Measurements from ENCODE around the gene CENPN.

Gene CENPN

GRCh38 chr16:80992676-80993293 lies 14.2 kb upstream of the CENPN start:
- DNase-seq = no peak

- DNase-seq = no peak
Observed at GRCh38 chr16:80993307-80993706, 13.7 kb upstream of the CENPN start.

DNA sequence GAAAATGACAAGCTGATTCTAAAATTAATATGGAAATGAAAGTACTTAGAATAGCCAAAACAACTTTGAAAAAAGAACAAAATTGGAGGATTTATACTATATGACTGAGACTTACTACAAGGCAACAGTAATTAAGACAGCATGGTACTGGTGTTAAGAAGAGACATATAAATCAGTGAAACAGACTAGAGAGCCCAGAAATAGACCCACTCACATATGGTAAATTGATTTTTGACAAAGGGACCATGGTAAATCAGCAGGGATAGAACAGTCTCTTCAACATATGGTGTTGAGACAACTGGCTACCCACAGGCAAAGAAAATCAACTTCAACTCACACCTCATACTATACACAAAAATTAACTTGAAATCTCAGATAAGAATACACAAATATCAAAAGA lies 13.2 kb upstream of the CENPN start:
- DNase-seq = no peak

GRCh38 chr16:80994451-80994850 lies 12.6 kb upstream of the CENPN start:
- no peak for DNase-seq

DNA sequence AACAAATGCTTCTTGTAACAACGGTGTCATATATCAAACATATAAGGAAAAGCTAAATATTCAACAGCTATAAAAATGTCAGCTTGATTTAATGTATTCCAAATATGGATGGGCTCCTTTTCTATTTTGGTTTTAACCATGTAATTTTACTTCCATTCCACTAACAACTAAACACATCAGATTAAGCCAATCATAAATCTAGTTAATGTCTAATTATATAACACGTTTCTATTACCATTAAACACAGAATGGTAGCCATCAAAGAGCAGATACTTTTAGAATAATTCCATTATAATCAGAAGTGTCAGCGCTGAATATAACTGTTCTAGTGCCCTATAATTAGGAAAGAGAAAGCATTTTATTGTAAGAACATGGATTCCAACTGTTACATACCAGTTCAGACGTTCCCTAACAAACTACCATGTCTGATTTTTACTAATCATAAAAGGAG lies 10.3 kb upstream of the CENPN start:
- no peak for DNase-seq

GRCh38 chr16:80997139-80997798 lies 9.7 kb upstream of the CENPN start:
- no peak for DNase-seq

DNA sequence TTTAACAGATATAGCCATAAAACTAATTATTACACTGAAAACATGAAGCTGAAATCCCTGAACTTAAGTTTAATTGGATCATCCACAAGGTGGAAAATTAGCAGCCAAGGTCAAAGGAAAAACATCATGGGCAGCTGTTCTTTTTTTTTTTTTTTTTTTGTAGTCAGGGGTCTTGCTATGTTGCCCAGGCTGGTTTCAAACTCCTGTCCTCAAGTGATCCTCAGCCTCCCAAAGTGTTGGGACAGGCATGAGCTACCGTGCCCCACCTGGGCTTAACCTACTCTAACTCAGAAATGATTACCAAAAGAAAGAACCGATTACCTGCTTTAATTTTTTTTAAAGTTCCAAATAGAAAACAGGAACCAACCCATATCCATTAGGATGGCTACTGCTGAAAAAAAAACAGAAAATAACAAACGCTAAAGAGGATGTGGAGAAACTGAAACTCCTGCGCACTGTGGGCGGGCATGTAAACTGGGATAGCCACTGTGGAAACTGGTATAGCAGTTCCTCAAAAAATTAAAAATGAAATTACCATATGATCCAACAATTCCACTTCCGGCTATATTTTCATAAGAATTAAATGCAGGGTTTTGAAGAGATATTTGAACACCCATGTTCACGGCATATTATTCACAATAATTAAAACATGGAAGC lies 8.9 kb upstream of the CENPN start:
- DNase-seq = no peak

DNA sequence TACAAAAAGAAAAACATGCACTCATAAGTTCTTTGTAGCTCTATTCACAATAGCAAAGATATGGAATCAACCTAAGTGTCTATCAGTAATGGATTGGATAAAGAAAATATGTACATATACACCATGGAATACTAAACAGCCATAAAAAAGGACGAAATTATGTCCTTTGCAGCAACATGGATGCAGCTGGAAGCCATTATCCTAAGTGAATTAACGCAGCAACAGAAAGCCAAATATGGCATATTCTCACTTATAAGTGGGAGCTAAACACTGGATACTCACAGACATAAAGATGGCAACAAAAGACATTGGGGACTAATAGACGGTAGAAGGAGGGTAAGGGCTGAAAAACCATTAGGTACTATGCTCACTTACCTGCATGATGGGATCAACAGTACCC lies 6.1 kb upstream of the CENPN start:
- DNase-seq = no peak

DNA sequence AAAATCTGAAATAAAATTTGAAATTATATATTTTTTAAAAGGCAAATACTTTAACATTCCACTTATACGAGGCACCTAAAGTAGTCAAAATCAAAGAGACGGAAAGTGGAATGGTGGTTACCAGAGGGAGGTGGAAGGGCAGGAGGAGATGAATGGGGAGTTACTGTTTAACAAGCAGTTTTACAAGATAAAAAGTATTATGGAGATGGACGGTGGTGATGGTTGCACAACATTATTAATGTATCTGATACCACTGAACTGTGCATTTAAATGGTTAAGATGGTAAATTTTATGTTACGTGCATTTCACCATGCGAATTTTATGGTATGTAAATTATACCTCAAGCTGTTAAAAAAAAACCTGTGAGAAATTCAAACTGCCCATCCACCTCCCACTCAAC lies 5.7 kb upstream of the CENPN start:
- no peak for DNase-seq

- DNase-seq = no peak
Observed at GRCh38 chr16:81003064-81003463, 4.0 kb upstream of the CENPN start.

DNA sequence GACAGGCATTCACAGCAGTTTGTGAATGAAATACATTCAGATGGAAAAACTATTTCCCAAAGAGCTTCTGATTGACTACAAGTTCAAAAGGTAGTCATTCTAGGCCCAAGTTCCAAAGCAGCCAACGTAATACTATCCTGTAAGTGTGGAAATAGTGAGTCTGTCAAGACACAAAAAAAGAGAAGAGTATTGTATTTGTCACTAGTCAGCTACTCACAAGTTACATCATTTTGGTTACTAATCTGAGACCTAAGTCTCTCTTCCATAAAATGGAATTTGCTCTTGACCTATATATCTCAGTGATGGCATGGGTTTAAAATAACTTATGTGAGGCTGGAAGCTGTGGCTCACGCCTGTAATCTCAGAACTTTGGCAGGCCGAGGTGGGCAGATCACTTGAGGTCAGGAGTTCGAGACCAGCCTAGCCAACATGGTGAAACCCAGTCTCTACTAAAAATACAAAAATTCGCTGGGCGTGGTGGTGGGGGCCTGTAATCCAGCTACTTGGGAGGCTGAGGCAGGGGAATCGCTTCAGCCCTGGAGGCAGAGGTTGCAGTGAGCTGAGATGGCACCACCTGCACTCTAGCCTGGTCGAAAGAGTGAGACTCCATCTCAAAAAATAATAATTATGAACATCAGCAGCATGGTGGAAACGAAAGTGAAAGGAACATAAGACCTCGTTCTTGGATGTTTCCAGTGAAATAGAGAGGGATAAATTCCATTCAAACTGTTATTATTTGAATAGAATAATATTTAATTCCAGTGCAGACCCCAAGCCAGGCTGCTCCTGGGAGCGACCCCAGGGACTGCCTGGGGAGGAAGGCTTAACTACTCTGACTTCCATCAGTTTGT lies 3.2 kb upstream of the CENPN start:
- no peak for DNase-seq

DNA sequence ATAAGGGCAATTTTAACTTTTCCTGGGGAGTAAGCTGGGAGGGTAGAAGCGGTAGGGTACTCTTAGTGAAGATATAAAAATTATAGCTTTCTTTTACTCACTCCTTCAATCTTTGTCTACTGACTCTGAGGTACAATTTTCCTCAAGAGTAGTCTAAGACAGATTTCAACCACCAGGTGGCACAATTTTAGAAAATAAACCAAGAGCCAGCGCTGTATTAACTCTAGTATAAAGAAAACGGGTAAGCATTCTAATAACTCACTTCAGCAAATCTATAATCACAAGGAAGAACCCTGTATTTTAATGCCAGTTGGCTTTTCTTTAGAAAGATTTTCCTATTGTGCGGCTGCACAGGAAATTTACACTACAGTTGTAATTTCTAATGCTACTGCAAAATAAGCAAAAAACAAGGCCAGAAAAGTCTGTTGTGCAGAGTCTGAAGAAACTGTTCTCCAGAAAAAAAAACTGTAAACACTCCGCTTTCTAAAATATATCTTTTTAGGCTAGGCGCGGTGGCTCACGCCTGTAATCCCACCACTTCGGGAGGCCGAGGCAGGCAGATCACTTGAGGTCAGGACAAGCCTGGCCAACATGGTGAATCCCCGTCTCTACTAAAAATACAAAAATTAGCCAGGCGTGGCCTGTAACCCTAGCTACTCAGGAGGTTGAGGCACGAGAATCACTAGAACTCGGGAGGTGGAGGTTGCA lies 2.2 kb upstream of the CENPN start:
- DNase-seq = no peak

DNA sequence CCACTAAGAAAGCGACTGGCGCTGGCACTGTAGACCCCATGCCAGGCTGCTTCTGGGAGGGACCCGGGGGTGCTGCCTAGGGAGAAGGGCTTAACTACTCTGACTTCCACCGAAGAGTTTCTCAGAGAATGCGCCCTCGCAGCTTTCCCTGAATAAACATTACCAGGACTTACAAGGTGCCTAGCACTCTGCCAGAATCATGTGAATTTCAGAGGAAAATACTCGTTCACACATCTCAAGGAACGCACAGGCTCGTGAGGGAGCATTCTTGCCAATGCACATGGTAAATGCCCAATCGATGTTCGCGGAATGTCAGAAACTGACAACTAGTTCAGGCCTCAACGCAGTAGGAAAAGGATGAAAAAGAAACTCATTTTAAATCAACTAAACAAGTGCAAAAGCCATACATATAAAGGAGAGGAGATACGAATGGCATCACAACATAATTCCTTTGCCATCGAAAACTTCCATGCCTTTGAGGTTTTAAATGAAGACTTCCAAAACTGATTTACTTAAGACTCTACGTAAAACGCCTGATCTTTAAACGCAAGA lies 1.3 kb upstream of the CENPN start:
- DNase-seq = no peak

DNA sequence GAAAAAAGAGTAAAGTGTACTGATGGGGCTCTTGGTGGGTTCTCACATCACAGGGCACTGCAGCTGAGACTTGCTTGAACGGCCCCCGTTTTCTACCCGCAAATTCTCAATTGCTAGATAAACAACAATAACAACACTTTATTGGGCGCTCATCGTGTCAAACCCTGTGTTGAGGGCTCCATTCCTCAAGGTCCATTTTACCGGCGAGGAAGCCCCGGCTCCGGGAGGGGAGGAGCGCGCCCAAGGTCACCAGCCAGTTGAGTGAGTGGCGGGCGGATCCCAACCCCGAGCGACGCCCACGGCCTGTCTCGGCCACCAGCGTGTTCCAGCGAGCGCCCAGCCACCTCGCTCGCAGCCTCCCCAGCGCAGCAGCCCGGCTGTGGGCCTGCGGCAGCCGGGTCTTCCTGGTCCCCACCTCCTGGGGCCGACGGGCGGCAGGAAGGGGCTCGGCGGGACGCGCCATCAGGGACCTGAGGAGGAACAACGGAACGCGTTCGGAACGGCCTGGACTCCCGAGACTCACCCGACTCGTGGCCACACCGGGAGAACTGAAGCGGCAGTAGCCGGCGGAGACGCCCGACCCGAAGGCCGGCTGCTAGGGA lies 702 bp upstream of the CENPN start:
- peak; percentile 27 for DNase-seq

GRCh38 chr16:81008505-81008789 lies 1.4 kb downstream of the CENPN start:
- DNase-seq = no peak

- DNase-seq = no peak
Observed at GRCh38 chr16:81012974-81013373, 6.0 kb downstream of the CENPN start.

GRCh38 chr16:81014672-81015071 lies 7.7 kb downstream of the CENPN start:
- DNase-seq = no peak

- no peak for DNase-seq
Observed at GRCh38 chr16:81018496-81018895, 11.5 kb downstream of the CENPN start.

DNA sequence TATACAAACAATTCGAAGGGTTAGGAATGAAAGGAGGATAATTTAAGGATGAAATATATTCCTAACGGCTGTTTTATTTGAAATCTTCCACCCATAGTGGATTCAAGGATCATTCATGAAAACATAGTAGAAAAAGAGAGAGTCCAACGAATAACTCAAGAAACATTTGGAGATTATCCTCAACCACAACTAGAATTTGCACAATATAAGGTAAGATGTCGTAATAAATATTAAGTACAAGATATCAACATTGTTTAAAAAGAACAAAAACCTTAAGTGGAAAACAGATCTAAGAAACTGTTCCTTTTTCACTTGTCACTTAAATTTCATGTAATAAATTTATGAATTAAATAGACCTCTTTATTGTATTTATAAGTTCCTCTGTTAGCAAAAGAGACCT lies 19.4 kb downstream of the CENPN start:
- DNase-seq = no peak

GRCh38 chr16:81029930-81030604 lies 23.1 kb downstream of the CENPN start:
- DNase-seq = no peak

DNA sequence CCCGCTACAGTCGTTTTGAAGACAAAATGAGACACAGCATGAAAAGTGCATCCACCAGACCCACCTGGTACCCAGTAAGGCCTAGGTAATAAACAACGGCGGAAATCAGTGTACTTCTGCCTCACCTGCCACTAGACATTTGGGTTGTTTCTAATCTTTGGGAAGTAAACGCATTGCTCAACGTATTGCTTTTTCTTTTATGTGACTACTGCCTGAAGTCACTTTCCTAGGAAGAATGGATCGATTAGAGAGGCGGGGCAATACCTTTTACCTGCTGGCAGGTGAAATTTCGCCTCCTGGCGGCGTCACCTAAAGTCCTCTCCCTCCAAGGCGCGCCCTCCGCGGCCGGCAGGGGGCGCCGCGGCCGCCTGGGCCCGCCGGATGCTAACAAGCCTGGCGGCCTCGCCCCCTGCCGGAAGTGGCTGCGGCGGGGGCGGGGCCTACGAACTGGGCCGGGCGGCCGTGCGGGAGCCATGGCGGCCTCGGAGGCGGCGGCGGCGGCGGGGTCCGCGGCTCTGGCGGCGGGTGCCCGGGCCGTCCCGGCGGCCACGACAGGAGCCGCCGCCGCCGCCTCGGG lies 28.5 kb downstream of the CENPN start, which contains the start of gene ATMIN:
Gene ATMIN, plus strand, starts transcription at position 445 of the 577 bp plus-strand sequence. Its CDS starts 29 bp downstream, at position 474.
- DNase-seq = peak; percentile 54

Data from GDM1 (cell line).